Middle frontal gyrus (tissue), 1 donor: ENCODE results near the gene LGALS12.

Experiments
- DNase-seq: peaks from one replicate; pipeline ENCODE4 v3.0.0-alpha.2; 2015; ENCODE audit warnings: low spot score; ENCODE audit errors: extremely low spot score

Gene LGALS12

GRCh38 chr11:63505857-63506528 is at the start of gene LGALS12:
Gene LGALS12, plus strand, starts transcription at chr11:63506084. Its CDS starts 375 bp downstream, at chr11:63506459.
- no peak for DNase-seq

DNA sequence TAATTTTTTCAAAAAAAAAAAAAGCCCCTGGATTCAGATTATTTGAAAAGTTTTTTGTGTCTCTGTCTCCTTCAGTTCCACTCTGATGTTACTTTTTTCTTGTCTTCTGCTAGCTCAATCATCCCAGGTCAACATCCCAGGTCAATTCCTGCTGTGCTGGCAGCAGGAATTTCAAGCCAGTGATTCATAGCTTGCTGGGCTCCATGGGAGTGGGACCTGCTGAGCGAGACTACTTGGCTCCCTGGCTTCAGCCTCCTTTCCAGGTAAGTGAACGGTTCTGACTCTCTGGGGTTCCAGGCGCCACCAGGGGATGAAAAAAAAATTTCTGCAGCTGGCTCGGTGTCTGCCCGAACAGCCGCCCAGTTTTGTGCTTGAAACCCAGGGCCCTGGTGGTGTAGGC is 46.3 kb upstream of the LGALS12 start:
- no peak for DNase-seq

DNA sequence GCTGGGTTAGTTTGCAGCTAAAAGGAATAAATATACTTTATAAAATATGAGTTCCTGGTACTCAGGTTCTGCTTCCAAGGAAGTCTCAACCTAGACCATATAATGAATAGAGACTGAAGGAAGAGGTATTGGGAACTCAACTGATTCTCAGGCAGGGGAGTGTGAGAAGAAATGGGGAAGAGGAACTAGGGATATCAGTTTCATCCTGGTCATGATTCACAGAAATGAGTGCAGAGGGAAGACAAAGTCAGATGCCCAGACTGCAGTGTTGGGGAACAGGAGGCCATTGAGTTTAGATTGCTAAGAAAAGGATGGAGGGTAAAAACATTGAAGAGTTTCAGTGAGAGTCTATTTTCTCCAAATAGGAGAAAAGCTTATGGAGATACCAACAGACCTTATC is 43.7 kb upstream of the LGALS12 start:
- DNase-seq, result no peak

DNA sequence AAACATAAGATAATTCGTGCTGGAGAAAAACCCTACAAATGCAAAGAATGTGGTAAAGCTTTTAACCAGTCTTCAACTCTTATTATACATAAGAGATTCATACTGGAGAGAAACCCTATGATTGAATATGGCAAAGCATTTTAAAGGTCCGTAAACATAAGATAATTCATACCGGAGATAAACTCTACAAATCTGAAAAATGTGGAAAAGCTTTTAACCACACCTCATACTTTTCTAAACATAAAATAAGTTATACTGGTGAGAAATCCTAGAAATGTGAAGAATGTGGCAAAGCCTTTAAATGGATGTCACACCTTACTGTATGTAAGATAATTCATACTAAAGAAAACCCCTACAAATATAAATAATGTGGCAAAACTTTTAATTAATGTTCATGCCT is 35.6 kb upstream of the LGALS12 start:
- no peak for DNase-seq

DNA sequence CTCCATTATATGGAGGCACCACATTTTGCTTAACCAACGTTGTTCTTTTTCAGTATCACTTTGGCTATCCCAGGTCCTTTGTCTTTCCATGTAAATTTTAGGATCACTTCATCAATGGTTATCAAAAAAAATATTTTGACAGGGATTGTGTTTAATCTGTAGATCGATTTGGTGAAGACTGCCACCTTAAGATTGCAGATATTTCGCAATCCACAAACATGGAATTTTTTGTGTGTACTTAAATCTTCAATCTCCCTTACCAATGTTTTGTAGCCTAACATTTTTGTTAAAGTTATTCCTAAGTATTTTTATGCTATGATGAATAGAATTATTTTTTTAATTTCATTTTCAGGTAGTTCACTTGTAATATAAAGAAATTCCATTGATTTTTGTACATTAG is 33.5 kb upstream of the LGALS12 start:
- DNase-seq, result no peak

DNA sequence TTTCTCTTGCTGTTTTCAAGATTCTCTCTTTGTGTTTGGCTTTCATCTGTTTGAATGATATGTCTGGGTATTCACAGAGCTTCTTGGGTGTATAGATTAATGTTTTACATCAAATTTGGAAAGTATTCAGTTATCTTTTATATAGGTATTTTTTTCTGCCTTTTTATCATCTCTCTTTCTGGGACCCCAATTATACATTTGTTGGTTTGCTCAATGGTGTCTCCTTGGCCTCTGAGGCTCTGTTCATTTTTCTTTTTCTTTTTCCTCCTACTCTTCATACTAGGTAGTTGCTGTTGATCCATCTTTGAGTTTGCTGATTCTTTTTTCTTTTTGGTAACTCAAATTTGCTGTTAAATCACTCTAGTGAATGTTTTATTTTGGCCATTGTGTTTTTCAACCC is 29.3 kb upstream of the LGALS12 start:
- no peak for DNase-seq

DNA sequence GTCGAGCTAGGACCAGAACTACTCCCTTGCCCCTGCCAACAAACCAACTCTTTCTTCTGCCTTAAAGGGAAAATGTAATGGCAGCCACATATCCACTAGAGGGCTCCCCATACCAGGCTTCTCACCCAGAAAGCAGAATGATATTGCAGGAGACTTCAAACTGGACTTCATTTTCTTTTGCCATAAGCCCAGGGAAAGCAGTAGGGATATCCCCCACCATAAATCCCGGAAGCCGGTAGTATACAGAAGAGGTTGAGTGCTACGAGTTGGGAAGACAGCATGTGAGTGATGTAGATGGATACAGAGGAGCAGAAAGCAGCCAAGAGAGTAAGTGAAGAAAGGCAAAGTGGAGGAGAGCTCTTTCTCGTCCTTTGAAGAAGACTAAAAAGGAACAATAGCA is 27.0 kb upstream of the LGALS12 start:
- DNase-seq, result peak; percentile 60

GRCh38 chr11:63480039-63480438 is 25.8 kb upstream of the LGALS12 start:
- DNase-seq, result no peak

DNA sequence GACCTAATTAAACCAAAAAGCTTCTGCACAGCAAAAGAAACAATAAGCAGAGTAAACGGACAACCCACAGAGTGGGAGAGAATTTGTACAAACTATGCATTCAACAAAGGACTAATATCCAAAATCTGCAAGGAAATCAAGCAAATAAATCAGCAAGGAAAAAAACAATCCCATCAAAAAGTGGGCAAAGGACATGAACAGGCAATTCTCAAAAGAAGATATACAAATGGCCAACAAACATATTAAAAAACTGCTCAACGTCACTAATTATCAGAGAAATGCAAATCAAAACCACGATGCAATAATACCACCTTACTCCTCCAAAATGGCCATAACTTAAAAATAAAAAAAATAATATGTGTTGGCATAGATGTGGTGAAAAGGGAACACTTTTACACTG is 20.1 kb upstream of the LGALS12 start:
- no peak for DNase-seq

- no peak for DNase-seq
Observed at GRCh38 chr11:63488789-63489188, 17.1 kb upstream of the LGALS12 start.

GRCh38 chr11:63489879-63490278 is 16.0 kb upstream of the LGALS12 start:
- DNase-seq, result no peak

DNA sequence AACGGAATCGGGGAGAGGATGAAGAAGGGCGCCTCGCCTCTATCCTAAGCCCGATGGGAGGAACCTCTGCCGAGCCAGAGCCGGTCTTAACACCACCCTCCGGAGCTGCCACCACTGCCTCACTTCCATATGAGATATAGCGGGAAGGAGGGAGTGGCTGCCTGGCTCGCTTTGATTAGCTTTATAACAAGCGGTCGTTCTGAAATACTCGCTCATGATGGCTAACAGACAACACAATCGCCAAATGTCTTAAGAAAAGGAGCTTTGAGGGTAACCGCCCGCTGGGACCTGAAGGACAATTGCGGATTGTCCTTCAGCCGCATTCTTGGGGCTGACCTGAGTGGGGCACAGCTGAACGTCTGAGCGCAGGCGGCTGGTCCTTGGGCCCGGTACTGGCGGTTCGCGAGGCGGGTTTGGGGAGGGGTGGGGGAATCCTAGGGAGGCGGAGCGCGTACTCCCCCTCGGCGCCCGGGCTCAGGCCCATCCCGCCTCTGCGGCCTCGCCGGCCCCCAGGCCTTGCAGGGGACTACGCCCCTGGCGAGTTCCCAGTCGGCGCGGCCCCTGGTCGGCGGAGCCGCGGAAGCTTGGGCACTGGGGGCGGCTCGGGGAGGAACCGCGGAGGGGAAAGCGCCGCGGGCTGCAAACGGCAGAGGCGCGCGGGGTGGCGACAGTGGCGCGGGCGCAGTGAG is 15.2 kb upstream of the LGALS12 start, which contains the start of gene PLAAT5:
TSS of gene PLAAT5 (minus strand) at position 617 of the 689 bp plus-strand sequence. CDS start at position 484, 133 bp downstream.
- no peak for DNase-seq

- DNase-seq, result no peak
Observed at GRCh38 chr11:63491240-63491587, 14.7 kb upstream of the LGALS12 start.

- DNase-seq, result no peak
Observed at GRCh38 chr11:63491636-63492372, 14.1 kb upstream of the LGALS12 start.

- DNase-seq, result no peak
Observed at GRCh38 chr11:63492441-63492840, 13.4 kb upstream of the LGALS12 start.

GRCh38 chr11:63493127-63493526 is 12.8 kb upstream of the LGALS12 start:
- DNase-seq, result no peak

- no peak for DNase-seq
Observed at GRCh38 chr11:63494975-63495374, 10.9 kb upstream of the LGALS12 start.

DNA sequence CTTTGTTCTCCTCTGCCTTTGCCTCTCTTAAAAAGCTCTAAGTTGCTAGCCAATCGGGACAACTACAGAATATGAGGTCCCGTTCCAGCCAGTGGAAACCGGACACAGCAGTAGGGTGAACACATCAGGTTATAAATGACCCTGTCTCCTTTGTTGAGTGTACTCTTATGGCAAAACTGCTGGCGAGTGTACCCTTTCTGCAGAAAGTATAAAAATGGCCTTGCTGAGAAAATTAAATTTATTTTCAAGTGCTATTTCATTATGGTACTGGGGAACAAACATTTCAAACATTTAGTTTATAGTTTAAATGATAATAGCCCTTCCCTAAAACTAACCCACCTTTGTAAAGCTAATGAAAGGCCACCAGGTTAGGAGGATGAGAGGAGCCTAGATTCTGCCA is 6.0 kb upstream of the LGALS12 start:
- no peak for DNase-seq

DNA sequence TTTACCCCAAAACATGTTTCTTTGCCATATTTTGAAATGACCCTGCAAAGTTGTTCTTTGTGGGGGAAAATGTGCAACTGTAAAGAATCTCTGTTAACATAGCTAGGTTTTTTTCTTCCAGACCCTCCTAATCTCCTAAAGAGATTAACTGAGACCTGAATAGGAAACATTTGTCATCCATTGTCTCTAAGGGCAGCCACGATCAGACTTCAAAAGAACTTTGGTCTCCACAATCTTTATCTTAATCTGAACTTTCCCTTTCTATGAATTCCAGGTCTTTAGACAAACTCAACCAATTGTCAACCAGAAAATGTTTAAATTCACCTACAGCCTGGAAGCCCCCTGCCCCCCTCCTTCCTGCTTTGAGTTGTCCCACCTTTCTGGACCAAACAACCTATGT is 4.6 kb upstream of the LGALS12 start:
- no peak for DNase-seq

DNA sequence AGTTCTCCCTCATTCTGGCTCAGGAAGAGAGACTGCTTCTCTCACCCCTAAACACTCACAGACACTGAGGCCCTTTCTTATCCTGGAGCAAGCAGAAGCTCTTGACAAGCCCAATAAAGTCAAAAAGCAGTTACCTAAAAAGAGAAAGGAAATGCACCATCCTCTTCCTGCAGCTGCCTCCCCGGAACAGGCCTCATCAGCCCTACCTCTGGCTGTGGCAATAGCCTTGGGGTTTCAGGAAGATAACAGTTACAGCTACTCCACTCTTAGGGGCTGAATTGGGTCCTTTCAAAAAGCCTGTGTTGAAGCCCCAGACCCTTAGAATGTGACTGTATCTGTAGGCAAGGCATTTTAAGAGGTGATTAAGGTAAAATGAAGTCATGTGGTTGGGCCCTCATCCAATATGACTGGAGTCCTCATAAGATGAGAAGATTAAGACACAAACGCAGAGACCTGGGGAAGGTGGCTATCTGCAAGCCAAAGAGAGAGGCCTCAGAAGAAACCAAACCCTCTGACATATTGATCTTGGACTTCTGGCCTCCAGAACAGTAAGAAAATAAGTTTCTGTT is 3.5 kb upstream of the LGALS12 start:
- no peak for DNase-seq

DNA sequence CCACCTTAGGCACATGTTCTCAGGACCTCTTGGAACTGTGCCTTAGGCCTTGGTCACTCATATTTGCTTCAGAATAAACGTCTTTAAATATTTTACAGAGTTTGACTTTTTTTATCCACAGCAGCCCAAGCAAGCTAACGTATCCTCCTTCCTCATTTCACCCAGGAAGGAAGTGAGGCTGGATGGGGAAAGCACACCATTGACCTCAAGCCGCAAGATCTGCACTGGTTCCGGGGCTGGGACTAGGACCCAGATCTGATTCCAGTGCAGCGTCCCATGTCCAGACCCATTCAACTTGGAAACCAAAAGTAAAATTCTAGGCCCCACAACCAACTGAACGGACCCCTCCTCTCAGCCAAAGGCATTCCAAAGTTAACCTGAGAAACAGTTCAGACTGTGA is 2.4 kb upstream of the LGALS12 start:
- DNase-seq, result no peak

DNA sequence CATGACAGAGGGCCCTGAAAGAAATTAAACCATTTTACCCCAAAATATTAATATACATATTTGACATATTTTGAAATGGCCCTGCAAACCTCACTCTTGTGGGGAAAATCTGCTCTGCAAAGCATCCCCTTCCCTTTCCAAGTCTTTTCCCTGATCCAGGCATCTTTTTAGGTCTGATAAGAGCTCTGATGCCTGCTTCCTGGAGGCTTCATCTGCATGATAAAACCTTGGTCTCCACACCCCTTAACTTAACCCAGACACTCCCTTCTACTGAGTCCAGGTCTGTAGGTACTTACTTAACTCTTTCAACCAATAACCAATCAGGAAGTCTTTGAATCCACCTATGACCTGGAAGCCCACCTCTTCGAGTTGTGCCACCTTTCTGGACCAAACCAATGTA is 1.8 kb upstream of the LGALS12 start:
- no peak for DNase-seq
